Parathyroid adenoma (tissue), 2 donors: ENCODE measurements around the gene ADIRF.
A peak's percentile ranks its signal among the peaks of the same experiment; 100 is the strongest.

ENCODE experiments used
- H2AFZ ChIP-seq: fragments of 300-600 bp; sonication (generic); one replicate; pipeline ENCODE4 v1.7.0; 2017; ENCODE audit warnings: antibody characterized with exemption, mild to moderate bottlenecking
- H3K27ac ChIP-seq: fragments of 300-600 bp; sonication (generic); one replicate; pipeline ENCODE4 v1.7.0; 2017
- H3K27me3 ChIP-seq: fragments of 300-600 bp; sonication (generic); one replicate; pipeline ENCODE4 v1.7.0; 2017; ENCODE audit warnings: low read length; ENCODE audit not compliant: control insufficient read depth, insufficient read depth
- H3K36me3 ChIP-seq: fragments of 300-600 bp; sonication (generic); one replicate; pipeline ENCODE4 v1.7.0; 2017; ENCODE audit warnings: low read length; ENCODE audit not compliant: control insufficient read depth, insufficient read depth
- H3K4me1 ChIP-seq: fragments of 300-600 bp; sonication (generic); one replicate; pipeline ENCODE4 v1.7.0; 2017; ENCODE audit warnings: control low read depth
- H3K4me2 ChIP-seq: fragments of 300-600 bp; sonication (generic); one replicate; pipeline ENCODE4 v1.7.0; 2017; ENCODE audit warnings: low read length
- H3K4me3 ChIP-seq: fragments of 300-600 bp; sonication (generic); one replicate; pipeline ENCODE4 v1.7.0; 2017; ENCODE audit warnings: low read depth, low read length
- H3K79me2 ChIP-seq: fragments of 300-600 bp; sonication (generic); one replicate; pipeline ENCODE4 v1.7.0; 2017; ENCODE audit warnings: control low read depth
- H3K9ac ChIP-seq: fragments of 300-600 bp; sonication (generic); one replicate; pipeline ENCODE4 v1.7.0; 2017; ENCODE audit warnings: mild to moderate bottlenecking
- H3K9me3 ChIP-seq: fragments of 300-600 bp; sonication (generic); one replicate; pipeline ENCODE4 v1.7.0; 2017; ENCODE audit warnings: low read length; ENCODE audit not compliant: control insufficient read depth
- TF ChIP-seq, protein P1 (sequence below): fragments of 300-600 bp; sonication (generic); IDR thresholded peaks from one replicate; pipeline ENCODE4 v1.7.0; 2017; ENCODE audit warnings: antibody characterized with exemption, mild to moderate bottlenecking
- donor health status: primary hyperparathyroidism.

The ADIRF gene

DNA sequence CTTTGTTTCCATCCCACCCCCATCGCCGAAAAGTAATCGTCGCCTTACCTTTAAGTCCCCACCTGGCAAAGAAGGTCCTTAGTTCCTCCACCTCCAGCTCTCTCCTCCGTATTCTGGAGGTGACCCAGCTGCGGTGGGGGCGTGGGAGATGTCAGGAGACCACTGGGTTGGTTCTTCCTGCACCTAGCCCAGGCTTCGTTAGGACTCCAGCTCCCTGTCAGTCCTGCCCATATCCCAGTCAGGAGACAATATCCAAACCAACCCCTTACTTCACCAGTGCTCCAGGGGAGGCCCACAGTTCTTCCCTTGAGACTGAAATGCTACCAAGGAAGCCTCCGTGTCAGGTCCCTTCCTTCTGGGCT is 693 bp downstream of the ADIRF start:
- Histone ChIP-seq H3K36me3 (no peaks in the 10 kb centered on the region), H3K4me3 (no peak overlapping the region), H3K9ac (no peak overlapping the region), H3K27me3 (no peaks in the 10 kb centered on the region), H3K27ac (peak overlapping the region; percentile 71), H3K4me2 (no peak overlapping the region), H3K79me2 (no peaks in the 10 kb centered on the region), H3K9me3 (no peaks in the 10 kb centered on the region), H3K4me1 (peaks cover 4% of the 10 kb centered on the region), H2AFZ (no peak overlapping the region)
- TF ChIP-seq, protein P1, sequence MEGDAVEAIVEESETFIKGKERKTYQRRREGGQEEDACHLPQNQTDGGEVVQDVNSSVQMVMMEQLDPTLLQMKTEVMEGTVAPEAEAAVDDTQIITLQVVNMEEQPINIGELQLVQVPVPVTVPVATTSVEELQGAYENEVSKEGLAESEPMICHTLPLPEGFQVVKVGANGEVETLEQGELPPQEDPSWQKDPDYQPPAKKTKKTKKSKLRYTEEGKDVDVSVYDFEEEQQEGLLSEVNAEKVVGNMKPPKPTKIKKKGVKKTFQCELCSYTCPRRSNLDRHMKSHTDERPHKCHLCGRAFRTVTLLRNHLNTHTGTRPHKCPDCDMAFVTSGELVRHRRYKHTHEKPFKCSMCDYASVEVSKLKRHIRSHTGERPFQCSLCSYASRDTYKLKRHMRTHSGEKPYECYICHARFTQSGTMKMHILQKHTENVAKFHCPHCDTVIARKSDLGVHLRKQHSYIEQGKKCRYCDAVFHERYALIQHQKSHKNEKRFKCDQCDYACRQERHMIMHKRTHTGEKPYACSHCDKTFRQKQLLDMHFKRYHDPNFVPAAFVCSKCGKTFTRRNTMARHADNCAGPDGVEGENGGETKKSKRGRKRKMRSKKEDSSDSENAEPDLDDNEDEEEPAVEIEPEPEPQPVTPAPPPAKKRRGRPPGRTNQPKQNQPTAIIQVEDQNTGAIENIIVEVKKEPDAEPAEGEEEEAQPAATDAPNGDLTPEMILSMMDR, result no peak

DNA sequence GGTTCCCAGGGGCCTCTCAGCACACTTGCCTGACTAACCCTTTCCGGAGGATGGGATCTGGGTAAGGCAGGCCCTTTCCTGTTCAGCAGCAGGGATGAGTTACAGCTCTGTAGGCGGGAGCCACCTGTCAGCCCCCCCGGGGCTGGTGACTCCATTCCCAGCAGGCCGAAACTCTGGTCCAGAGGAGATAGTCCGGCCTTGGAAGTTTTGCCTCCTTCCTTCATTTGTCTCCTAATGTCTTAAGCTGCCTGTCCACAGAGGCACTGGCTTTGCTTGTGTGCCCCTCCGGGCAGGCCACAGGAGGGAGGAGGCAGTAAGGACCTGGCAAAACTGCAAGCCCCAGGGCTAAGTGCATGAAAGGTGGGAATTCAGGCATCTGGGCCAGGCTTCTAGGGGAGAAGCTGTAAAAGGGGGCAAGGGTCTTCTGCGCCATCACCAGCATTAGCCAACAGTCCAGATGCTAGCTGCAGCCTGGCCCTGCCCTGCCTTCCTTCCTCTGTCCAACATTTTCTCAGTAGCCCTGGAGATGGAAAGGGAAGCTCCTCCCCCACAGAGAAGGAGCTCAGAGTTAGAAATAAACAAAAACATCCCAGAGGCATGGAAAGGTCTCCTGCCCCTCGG is 1.2 kb downstream of the ADIRF start:
- TF ChIP-seq, protein P1, result no peak

DNA sequence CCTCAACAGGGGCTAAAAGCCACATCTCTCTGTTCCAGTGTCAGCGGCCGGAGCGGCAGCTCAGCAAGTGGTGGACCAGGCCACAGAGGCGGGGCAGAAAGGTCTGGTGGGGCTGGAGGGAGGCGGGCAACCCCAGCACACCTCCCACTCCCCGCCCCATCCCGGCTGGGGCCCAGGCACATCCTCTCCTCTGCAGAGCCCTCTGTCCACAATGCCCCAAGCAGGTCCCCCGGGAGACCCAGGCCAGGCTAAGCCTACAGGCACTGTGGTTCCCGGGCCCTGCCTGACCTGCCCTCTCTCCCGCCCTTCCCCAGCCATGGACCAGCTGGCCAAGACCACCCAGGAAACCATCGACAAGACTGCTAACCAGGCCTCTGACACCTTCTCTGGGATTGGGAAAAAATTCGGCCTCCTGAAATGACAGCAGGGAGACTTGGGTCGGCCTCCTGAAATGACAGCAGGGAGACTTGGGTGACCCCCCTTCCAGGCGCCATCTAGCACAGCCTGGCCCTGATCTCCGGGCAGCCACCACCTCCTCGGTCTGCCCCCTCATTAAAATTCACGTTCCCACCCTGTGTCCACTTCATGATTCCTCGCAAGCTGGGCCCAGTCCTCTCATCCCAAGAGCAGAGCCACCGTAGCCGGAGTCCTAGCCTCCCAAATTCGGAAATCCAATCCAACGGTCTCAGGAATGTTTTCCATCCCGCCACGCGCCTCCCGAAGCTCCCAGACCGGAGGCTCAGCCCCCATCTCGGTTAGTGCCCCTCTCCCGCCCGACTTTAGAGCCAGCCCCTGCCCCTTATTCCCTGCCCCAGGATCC is 2.1 kb downstream of the ADIRF start:
- H3K9me3 ChIP-seq, result no peaks in the 10 kb centered on the region
- H3K36me3 ChIP-seq, result no peaks in the 10 kb centered on the region
- no peaks in the 10 kb centered on the region for H3K79me2 ChIP-seq
- no peaks in the 10 kb centered on the region for H3K27me3 ChIP-seq
- H2AFZ ChIP-seq, result peak overlapping the region; percentile 78
- TF ChIP-seq, protein P1, result no peak
- peaks cover 4% of the 10 kb centered on the region for H3K4me1 ChIP-seq
- H3K9ac ChIP-seq, result peak overlapping the region; percentile 30
- H3K27ac ChIP-seq, result peak overlapping the region; percentile 71
- peak overlapping the region; percentile 84 for H3K4me2 ChIP-seq
- peak overlapping the region; percentile 44 for H3K4me3 ChIP-seq

More for the DNA sequence above, 1.2 kb downstream of the ADIRF start:
- Histone ChIP-seq H3K79me2 (no peaks in the 10 kb centered on the region), H3K27ac (peak overlapping the region; percentile 71), H3K9me3 (no peaks in the 10 kb centered on the region), H3K4me1 (peaks cover 4% of the 10 kb centered on the region), H3K9ac (no peak overlapping the region), H3K4me3 (peak overlapping the region; percentile 44), H3K36me3 (no peaks in the 10 kb centered on the region), H3K27me3 (no peaks in the 10 kb centered on the region), H3K4me2 (no peak overlapping the region), H2AFZ (no peak overlapping the region)

DNA sequence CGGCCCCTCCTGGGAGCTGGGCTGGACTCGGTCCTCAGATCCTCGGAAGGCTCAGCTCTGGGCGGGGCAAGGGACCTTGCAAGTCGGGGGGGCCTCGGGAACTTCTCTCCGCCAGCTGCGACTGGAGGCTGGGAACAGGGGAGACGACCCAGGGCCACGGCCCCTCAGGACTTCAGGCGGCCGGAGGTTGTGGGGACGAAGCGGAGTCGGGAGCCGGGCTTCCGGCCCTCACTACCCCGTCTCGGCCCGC is 2.6 kb downstream of the ADIRF start:
- Histone ChIP-seq H3K27ac (peak overlapping the region; percentile 71), H3K4me2 (peak overlapping the region; percentile 84), H3K9ac (peak overlapping the region; percentile 30), H3K36me3 (no peaks in the 10 kb centered on the region), H3K4me3 (peak overlapping the region; percentile 44), H3K9me3 (no peaks in the 10 kb centered on the region), H3K27me3 (no peaks in the 10 kb centered on the region), H3K4me1 (peaks cover 4% of the 10 kb centered on the region), H3K79me2 (no peaks in the 10 kb centered on the region), H2AFZ (peak overlapping the region; percentile 78)
- TF ChIP-seq, protein P1, result no peak
